Spleen (tissue), 7 donors: ENCODE measurements around the gene POSTN.

Source experiments
- POLR2AphosphoS5 ChIP-seq, 3 donors: sonication (generic); formaldehyde crosslinking; IDR thresholded peaks; one replicate each; pipeline ENCODE4 v1.5.1; 2017; ENCODE audit warnings: antibody characterized with exemption in 3 of 3
- TF ChIP-seq, protein P1 (sequence below), 11 experiments: fragments of 200-600 bp in 7 of 11; fragments of 450-650 bp in 4 of 11; sonication (generic) in 4 of 11; IDR thresholded peaks in 8 of 11; conservative IDR thresholded peaks in 3 of 11; 1 replicate in 7 of 11; 2 replicates in 4 of 11; pipeline versions ENCODE4 v1.4.0 to v1.8.0; 2016 to 2021; ENCODE audit warnings: antibody characterized with exemption in 11 of 11, inconsistent platforms in 4 of 11, mild to moderate bottlenecking in 1 of 11
- donor health status: DM: no; HTN: no; CAD: no; lungs with moderate emphysema.
- donor health status: DM: no; HTN: no; CAD: no.
- donor health status: DM: no; HTN: no; CAD: no.

- TF ChIP-seq POLR2AphosphoS5 (IDR thresholded peaks at IDR 0.05), result no peak
- TF ChIP-seq, protein P1, sequence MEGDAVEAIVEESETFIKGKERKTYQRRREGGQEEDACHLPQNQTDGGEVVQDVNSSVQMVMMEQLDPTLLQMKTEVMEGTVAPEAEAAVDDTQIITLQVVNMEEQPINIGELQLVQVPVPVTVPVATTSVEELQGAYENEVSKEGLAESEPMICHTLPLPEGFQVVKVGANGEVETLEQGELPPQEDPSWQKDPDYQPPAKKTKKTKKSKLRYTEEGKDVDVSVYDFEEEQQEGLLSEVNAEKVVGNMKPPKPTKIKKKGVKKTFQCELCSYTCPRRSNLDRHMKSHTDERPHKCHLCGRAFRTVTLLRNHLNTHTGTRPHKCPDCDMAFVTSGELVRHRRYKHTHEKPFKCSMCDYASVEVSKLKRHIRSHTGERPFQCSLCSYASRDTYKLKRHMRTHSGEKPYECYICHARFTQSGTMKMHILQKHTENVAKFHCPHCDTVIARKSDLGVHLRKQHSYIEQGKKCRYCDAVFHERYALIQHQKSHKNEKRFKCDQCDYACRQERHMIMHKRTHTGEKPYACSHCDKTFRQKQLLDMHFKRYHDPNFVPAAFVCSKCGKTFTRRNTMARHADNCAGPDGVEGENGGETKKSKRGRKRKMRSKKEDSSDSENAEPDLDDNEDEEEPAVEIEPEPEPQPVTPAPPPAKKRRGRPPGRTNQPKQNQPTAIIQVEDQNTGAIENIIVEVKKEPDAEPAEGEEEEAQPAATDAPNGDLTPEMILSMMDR (IDR thresholded peaks at IDR 0.05 in 8 of 11, conservative IDR thresholded peaks at IDR 0.05 in 3 of 11), result no peak
Measured at GRCh38 chr13:37646531-37646930, 48.0 kb upstream of the POSTN start.
